ENCODE data around the gene PAM.

- no peak for TF ChIP-seq CTCF (IDR thresholded peaks at IDR 0.05 in 4 of 5, conservative IDR thresholded peaks at IDR 0.05 in 1 of 5)
- no peak for TF ChIP-seq POLR2A (IDR thresholded peaks at IDR 0.05)
Measured at GRCh38 chr5:102716017-102716416, 39.1 kb upstream of the PAM start.
